Loucy (cell line): Measurements from ENCODE around the gene POU1F1.

Experiments
- EZH2phosphoT487 ChIP-seq: fragments of 200-600 bp; IDR thresholded peaks from 2 replicates; pipeline ENCODE4 v1.6.1; 2018; ENCODE audit warnings: antibody characterized with exemption, mild to moderate bottlenecking, moderate library complexity, borderline replicate concordance
- TF ChIP-seq, protein P1 (sequence below): fragments of 200-600 bp; sonication (generic); conservative IDR thresholded peaks from 2 replicates; pipeline ENCODE4 v1.5.1; 2014; ENCODE audit warnings: mild to moderate bottlenecking, antibody characterized with exemption, low read length

- TF ChIP-seq, protein P1, sequence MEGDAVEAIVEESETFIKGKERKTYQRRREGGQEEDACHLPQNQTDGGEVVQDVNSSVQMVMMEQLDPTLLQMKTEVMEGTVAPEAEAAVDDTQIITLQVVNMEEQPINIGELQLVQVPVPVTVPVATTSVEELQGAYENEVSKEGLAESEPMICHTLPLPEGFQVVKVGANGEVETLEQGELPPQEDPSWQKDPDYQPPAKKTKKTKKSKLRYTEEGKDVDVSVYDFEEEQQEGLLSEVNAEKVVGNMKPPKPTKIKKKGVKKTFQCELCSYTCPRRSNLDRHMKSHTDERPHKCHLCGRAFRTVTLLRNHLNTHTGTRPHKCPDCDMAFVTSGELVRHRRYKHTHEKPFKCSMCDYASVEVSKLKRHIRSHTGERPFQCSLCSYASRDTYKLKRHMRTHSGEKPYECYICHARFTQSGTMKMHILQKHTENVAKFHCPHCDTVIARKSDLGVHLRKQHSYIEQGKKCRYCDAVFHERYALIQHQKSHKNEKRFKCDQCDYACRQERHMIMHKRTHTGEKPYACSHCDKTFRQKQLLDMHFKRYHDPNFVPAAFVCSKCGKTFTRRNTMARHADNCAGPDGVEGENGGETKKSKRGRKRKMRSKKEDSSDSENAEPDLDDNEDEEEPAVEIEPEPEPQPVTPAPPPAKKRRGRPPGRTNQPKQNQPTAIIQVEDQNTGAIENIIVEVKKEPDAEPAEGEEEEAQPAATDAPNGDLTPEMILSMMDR: no peak
- TF ChIP-seq EZH2phosphoT487: no peak
These were observed 5.3 kb downstream of the POU1F1 start for GRCh38 chr3:87270908-87271700.
